DOHH2 (cell line): Measurements from ENCODE around the gene KLK3.

ENCODE experiments used
- EZH2phosphoT487 ChIP-seq: fragments of 200-600 bp; sonication (generic); IDR thresholded peaks from 2 replicates; pipeline ENCODE4 v1.6.1; 2017; ENCODE audit warnings: borderline replicate concordance, mild to moderate bottlenecking, antibody characterized with exemption, low read length, moderate library complexity, mixed read lengths
- TF ChIP-seq, protein P1 (sequence below): fragments of 200-600 bp; sonication (generic); IDR thresholded peaks from one replicate; pipeline ENCODE4 v1.5.1; 2014; ENCODE audit warnings: antibody characterized with exemption, mild to moderate bottlenecking, low read depth, low read length; ENCODE audit not compliant: poor library complexity, severe bottlenecking

DNA sequence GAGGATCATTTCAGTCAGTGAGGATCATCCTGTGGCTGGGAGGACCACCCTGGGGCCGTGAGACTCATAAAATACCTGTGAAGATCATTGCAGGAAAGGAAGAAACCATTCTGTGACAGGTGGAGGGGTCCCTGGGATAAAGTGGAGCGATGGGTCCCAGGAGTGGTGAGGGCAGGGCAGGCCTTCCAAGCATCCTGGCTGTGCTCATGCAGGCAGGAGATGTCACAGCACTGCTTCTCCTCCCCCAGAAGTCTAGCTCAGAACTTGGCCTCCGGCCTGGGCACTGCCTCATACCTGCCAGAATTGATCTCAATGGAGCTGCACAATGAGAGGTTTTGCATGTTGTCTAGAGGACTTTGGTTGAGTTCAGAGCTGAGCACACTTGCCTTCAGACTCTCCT, 42.2 kb upstream of the KLK3 start:
- no peak for TF ChIP-seq EZH2phosphoT487
- TF ChIP-seq, protein P1, sequence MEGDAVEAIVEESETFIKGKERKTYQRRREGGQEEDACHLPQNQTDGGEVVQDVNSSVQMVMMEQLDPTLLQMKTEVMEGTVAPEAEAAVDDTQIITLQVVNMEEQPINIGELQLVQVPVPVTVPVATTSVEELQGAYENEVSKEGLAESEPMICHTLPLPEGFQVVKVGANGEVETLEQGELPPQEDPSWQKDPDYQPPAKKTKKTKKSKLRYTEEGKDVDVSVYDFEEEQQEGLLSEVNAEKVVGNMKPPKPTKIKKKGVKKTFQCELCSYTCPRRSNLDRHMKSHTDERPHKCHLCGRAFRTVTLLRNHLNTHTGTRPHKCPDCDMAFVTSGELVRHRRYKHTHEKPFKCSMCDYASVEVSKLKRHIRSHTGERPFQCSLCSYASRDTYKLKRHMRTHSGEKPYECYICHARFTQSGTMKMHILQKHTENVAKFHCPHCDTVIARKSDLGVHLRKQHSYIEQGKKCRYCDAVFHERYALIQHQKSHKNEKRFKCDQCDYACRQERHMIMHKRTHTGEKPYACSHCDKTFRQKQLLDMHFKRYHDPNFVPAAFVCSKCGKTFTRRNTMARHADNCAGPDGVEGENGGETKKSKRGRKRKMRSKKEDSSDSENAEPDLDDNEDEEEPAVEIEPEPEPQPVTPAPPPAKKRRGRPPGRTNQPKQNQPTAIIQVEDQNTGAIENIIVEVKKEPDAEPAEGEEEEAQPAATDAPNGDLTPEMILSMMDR = no peak
